Activated effector memory CD4-positive, alpha-beta T cell treated with anti-CD3 and anti-CD28 coated beads, Interleukin-2, amount 50 U/mL, for 16 hours (primary cell): Measurements from ENCODE around the gene UBAP2L.
"Not testable (repeated sequence)": the region's sequence is repeated elsewhere in the genome, so short reads cannot be mapped to it uniquely, and the experiment has no call there.

Source experiments
- DNase-seq: peaks from one replicate; pipeline ENCODE4 v3.0.0-alpha.2; 2020

The UBAP2L gene

GRCh38 chr1:154258784-154259183 is 38.0 kb downstream of the UBAP2L start:
- no peak for DNase-seq

- no peak for DNase-seq
Observed at GRCh38 chr1:154260127-154260526, 39.4 kb downstream of the UBAP2L start.

GRCh38 chr1:154263465-154264332 is 42.9 kb downstream of the UBAP2L start:
- no peak for DNase-seq

GRCh38 chr1:154264454-154264853 is 43.7 kb downstream of the UBAP2L start:
- no peak for DNase-seq

- no peak for DNase-seq
Observed at GRCh38 chr1:154265586-154265985, 44.8 kb downstream of the UBAP2L start.

GRCh38 chr1:154270833-154271232 is 50.1 kb downstream of the UBAP2L start:
- DNase-seq, result no peak

- peak; percentile 99 for DNase-seq
Observed at GRCh38 chr1:154272217-154272998, 51.7 kb downstream of the UBAP2L start, which contains the start of gene HAX1. Gene HAX1 (plus strand): TSS chr1:154272629. CDS start chr1:154272724, 95 bp downstream.

GRCh38 chr1:154272999-154273563 is 52.3 kb downstream of the UBAP2L start:
- no peak for DNase-seq

GRCh38 chr1:154276797-154277196 is 56.0 kb downstream of the UBAP2L start:
- DNase-seq, result peak; percentile 72

- not testable (repeated sequence) for DNase-seq
Observed at GRCh38 chr1:154287591-154287990, 66.8 kb downstream of the UBAP2L start.

- no peak for DNase-seq
Observed at GRCh38 chr1:154288661-154289060, 67.9 kb downstream of the UBAP2L start.

- no peak for DNase-seq
Observed at GRCh38 chr1:154290921-154291320, 70.2 kb downstream of the UBAP2L start.

GRCh38 chr1:154295408-154296235 is 74.9 kb downstream of the UBAP2L start:
- DNase-seq, result no peak

- DNase-seq, result no peak
Observed at GRCh38 chr1:154301582-154301981, 80.8 kb downstream of the UBAP2L start.

GRCh38 chr1:154304664-154305337 is 84.0 kb downstream of the UBAP2L start:
- peak; percentile 75 for DNase-seq

GRCh38 chr1:154306151-154306550 is 85.4 kb downstream of the UBAP2L start:
- DNase-seq, result no peak

- not testable (repeated sequence) for DNase-seq
Observed at GRCh38 chr1:154307670-154308270, 87.0 kb downstream of the UBAP2L start.

- not testable (repeated sequence) for DNase-seq
Observed at GRCh38 chr1:154309136-154309535, 88.4 kb downstream of the UBAP2L start.

- DNase-seq, result not testable (repeated sequence)
Observed at GRCh38 chr1:154312229-154313065, 91.7 kb downstream of the UBAP2L start.

GRCh38 chr1:154313066-154313356 is 92.3 kb downstream of the UBAP2L start:
- DNase-seq, result no peak

GRCh38 chr1:154314226-154314625 is 93.5 kb downstream of the UBAP2L start:
- DNase-seq, result not testable (repeated sequence)
